Thyroid gland (tissue), 4 donors: ENCODE results near the gene TNNT2. TPM values are rescaled to one million over a fixed set of nuclear protein-coding genes. Genes with fewer than 3 reads are reported as not detected.

Experiments
- DNase-seq, 2 donors: peaks; one replicate each; pipeline ENCODE4 v3.0.0-alpha.2; 2019
- H3K27ac ChIP-seq, 3 donors: fragments of 200-600 bp; sonication (generic); 1 replicate in 2 of 3; 2 replicates in 1 of 3; pipeline ENCODE4 v1.5.1; 2016 to 2019; ENCODE audit warnings: mild to moderate bottlenecking in 1 of 3, moderate library complexity in 1 of 3
- H3K27me3 ChIP-seq: fragments of 200-600 bp; sonication (generic); one replicate; pipeline ENCODE4 v1.5.1; 2019
- H3K36me3 ChIP-seq, 2 donors: fragments of 200-600 bp; sonication (generic); one replicate each; pipeline ENCODE4 v1.5.1; 2016 to 2019
- H3K4me1 ChIP-seq, 2 donors: fragments of 200-600 bp; sonication (generic); one replicate each; pipeline ENCODE4 v1.5.1; 2017 to 2019
- H3K4me3 ChIP-seq, 3 donors: fragments of 200-600 bp; sonication (generic); replicated peaks in 1 of 3; 1 replicate in 2 of 3; 2 replicates in 1 of 3; pipeline ENCODE4 v1.5.1; 2016; ENCODE audit warnings: mild to moderate bottlenecking in 1 of 3
- H3K9me3 ChIP-seq: fragments of 200-600 bp; sonication (generic); one replicate; pipeline ENCODE4 v1.5.1; 2017
- CTCF ChIP-seq, 6 experiments: fragments of 200-600 bp in 3 of 6; fragments of 450-650 bp in 3 of 6; sonication (generic) in 3 of 6; IDR thresholded peaks; one replicate each; pipeline ENCODE4 v1.5.1; 2016 to 2019; ENCODE audit warnings: antibody characterized with exemption in 6 of 6, mild to moderate bottlenecking in 2 of 6, inconsistent platforms in 1 of 6, moderate library complexity in 1 of 6
- POLR2A ChIP-seq, 2 donors: fragments of 450-650 bp; IDR thresholded peaks; one replicate each; pipeline ENCODE4 v1.6.1; 2017; ENCODE audit warnings: antibody characterized with exemption in 2 of 2, mild to moderate bottlenecking in 2 of 2, moderate library complexity in 1 of 2
- WGBS, 2 donors: methylation state at CpG; one replicate each; pipeline ENCODE4 v1.1.5; 2017; 5-methylcytosine and 5-hydroxymethylcytosine counted together
- intact Hi-C: fragments of 100-400 bp; cut with DNase I; formaldehyde crosslinking; loops from one replicate; pipeline ENCODE4 v1.15.1; 2023
- total RNA-seq, 4 donors: library from RNA; depleted of rRNA; stranded (reverse); fragments of >200 nt; gene quantifications; one replicate each; pipeline ENCODE4 v1.2.3, GENCODE V29; 2016

TNNT2 gene
- under 1 TPM in 1 of 4 donors, not detected in 3; 0.24 TPM for total RNA-seq

- peaks cover 11 to 22% of the 10 kb centered on the region in 2 donors for H3K4me1 ChIP-seq
- no peaks in the 10 kb centered on the region for H3K36me3 ChIP-seq
- WGBS, 2 donors, result 64 to 74% methylated on average over 8 of the region's 9 CpGs
- no peak within 1 kb of the TSS for H3K4me3 ChIP-seq
- intact Hi-C loops, result no loop called here
- H3K27me3 ChIP-seq, result no peaks in the 10 kb centered on the region
- H3K27ac ChIP-seq, result no peak within 1 kb of the TSS
- TF ChIP-seq CTCF (IDR thresholded peaks at IDR 0.05) (no peak), POLR2A (IDR thresholded peaks at IDR 0.05) (no peak)
- no peaks in the 10 kb centered on the region for H3K9me3 ChIP-seq
- no peak for DNase-seq
These were observed at the start of gene TNNT2 for GRCh38 chr1:201377611-201378092. TNNT2 (minus strand) TSS chr1:201377680; CDS start chr1:201373254, 4,426 bp downstream.

- no peaks in the 10 kb centered on the region for H3K27me3 ChIP-seq
- H3K4me1 ChIP-seq, result no peaks in the 10 kb centered on the region
- DNase-seq, result no peak
- no peak overlapping the region for H3K4me3 ChIP-seq
- TF ChIP-seq CTCF (IDR thresholded peaks at IDR 0.05), result no peak
- TF ChIP-seq POLR2A (IDR thresholded peaks at IDR 0.05), result no peak
- no peaks in the 10 kb centered on the region for H3K36me3 ChIP-seq
- intact Hi-C loops, result no loop called here
- no peak overlapping the region for H3K27ac ChIP-seq
- 73 to 78% methylated on average over 15 of the region's 15 CpGs for WGBS, 2 donors
- no peaks in the 10 kb centered on the region for H3K9me3 ChIP-seq
These were observed 49.2 kb upstream of the TNNT2 start for GRCh38 chr1:201426479-201427310.

GRCh38 chr1:201424146-201424545 lies 46.7 kb upstream of the TNNT2 start:
- DNase-seq, result no peak
- no peaks in the 10 kb centered on the region for H3K27me3 ChIP-seq
- H3K4me3 ChIP-seq, result no peak overlapping the region
- 100% methylated on average over 2 of the region's 2 CpGs for WGBS, 2 donors
- intact Hi-C loops, result no loop called here
- no peak for TF ChIP-seq POLR2A (IDR thresholded peaks at IDR 0.05)
- no peak for TF ChIP-seq CTCF (IDR thresholded peaks at IDR 0.05)
- no peak overlapping the region for H3K27ac ChIP-seq
- H3K36me3 ChIP-seq, result no peaks in the 10 kb centered on the region
- no peaks in the 10 kb centered on the region for H3K9me3 ChIP-seq
- no peaks in the 10 kb centered on the region for H3K4me1 ChIP-seq

- Histone ChIP-seq H3K27me3 (no peaks in the 10 kb centered on the region), H3K4me3 (no peak overlapping the region), H3K27ac (no peak overlapping the region), H3K36me3 (no peaks in the 10 kb centered on the region), H3K9me3 (no peaks in the 10 kb centered on the region), H3K4me1 (no peaks in the 10 kb centered on the region)
- 93 to 94% methylated on average over 6 of the region's 6 CpGs for WGBS, 2 donors
- intact Hi-C loops, result no loop called here
- TF ChIP-seq CTCF (IDR thresholded peaks at IDR 0.05) (no peak), POLR2A (IDR thresholded peaks at IDR 0.05) (no peak)
- no peak for DNase-seq
These were observed 46.2 kb upstream of the TNNT2 start for GRCh38 chr1:201423655-201424054.

GRCh38 chr1:201422436-201423030 lies 45.1 kb upstream of the TNNT2 start:
- Histone ChIP-seq H3K36me3 (no peaks in the 10 kb centered on the region), H3K27me3 (no peaks in the 10 kb centered on the region), H3K27ac (no peak overlapping the region), H3K9me3 (no peaks in the 10 kb centered on the region), H3K4me3 (no peak overlapping the region), H3K4me1 (no peaks in the 10 kb centered on the region)
- TF ChIP-seq POLR2A (IDR thresholded peaks at IDR 0.05) (no peak), CTCF (IDR thresholded peaks at IDR 0.05) (no peak)
- DNase-seq, result no peak
- intact Hi-C loops, result no loop called here
- WGBS, 2 donors, result 81 to 83% methylated on average over 6 of the region's 6 CpGs
